A549 treated with CpdA at 1 μM for 4 hours (cell line): ENCODE data around the gene HFM1. TPM values are rescaled to one million over a fixed set of nuclear protein-coding genes. Genes with fewer than 3 reads are reported as not detected.

Experiments
- total RNA-seq: library from RNA; stranded (reverse); fragments of 200-300 nt; extraction: Qiagen RNA extraction; gene quantifications from 5 replicates; pipeline ENCODE4 v1.2.3, GENCODE V29; 2022; ENCODE audit warnings: low read depth

The HFM1 gene, protein sequence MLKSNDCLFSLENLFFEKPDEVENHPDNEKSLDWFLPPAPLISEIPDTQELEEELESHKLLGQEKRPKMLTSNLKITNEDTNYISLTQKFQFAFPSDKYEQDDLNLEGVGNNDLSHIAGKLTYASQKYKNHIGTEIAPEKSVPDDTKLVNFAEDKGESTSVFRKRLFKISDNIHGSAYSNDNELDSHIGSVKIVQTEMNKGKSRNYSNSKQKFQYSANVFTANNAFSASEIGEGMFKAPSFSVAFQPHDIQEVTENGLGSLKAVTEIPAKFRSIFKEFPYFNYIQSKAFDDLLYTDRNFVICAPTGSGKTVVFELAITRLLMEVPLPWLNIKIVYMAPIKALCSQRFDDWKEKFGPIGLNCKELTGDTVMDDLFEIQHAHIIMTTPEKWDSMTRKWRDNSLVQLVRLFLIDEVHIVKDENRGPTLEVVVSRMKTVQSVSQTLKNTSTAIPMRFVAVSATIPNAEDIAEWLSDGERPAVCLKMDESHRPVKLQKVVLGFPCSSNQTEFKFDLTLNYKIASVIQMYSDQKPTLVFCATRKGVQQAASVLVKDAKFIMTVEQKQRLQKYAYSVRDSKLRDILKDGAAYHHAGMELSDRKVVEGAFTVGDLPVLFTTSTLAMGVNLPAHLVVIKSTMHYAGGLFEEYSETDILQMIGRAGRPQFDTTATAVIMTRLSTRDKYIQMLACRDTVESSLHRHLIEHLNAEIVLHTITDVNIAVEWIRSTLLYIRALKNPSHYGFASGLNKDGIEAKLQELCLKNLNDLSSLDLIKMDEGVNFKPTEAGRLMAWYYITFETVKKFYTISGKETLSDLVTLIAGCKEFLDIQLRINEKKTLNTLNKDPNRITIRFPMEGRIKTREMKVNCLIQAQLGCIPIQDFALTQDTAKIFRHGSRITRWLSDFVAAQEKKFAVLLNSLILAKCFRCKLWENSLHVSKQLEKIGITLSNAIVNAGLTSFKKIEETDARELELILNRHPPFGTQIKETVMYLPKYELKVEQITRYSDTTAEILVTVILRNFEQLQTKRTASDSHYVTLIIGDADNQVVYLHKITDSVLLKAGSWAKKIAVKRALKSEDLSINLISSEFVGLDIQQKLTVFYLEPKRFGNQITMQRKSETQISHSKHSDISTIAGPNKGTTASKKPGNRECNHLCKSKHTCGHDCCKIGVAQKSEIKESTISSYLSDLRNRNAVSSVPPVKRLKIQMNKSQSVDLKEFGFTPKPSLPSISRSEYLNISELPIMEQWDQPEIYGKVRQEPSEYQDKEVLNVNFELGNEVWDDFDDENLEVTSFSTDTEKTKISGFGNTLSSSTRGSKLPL (N-terminal part only)
- 0.05 to 0.07 TPM in 2 of 5 replicates, not detected in the others for total RNA-seq

GRCh38 chr1:91404151-91405012 is at the start of gene HFM1:
TSS of gene HFM1 (minus strand) at chr1:91404837. CDS start at chr1:91401082, 3,755 bp downstream.

Other genes with a start within 250 kb of the HFM1 start
- gene CDC7, start 96.0 kb upstream of the HFM1 start, total RNA-seq: 5.2 to 6.8 TPM (median 5.9 TPM) in 5 replicates